HT1080 (cell line): ENCODE results near the gene SHANK1. TPM values are rescaled to one million over a fixed set of nuclear protein-coding genes. Genes with fewer than 3 reads are reported as not detected.
"Not testable (repeated sequence)": the region's sequence is repeated elsewhere in the genome, so short reads cannot be mapped to it uniquely, and the experiment has no call there.

Source experiments
- DNase-seq: peaks from one replicate; pipeline ENCODE4 v3.0.0-alpha.2; 2015; ENCODE audit warnings: low read depth
- polyA plus RNA-seq, 2 experiments: library from polyadenylated mRNA; depleted of rRNA; stranded (reverse); fragments of >200 nt; gene quantifications; 2 replicates each; pipeline ENCODE4 v1.2.3, GENCODE V29; 2015
- total RNA-seq: library from RNA; depleted of rRNA; stranded (reverse); fragments of >200 nt; shearing (Covaris generic); gene quantifications from 2 replicates; pipeline ENCODE4 v1.2.3, GENCODE V29; 2014; rRNA removed

Gene SHANK1
- 9.3 and 10.5 TPM in 2 replicates for total RNA-seq
- polyA plus RNA-seq (2015; cell fraction: cytosol; rRNA removed) = 4.8 and 6.2 TPM in 2 replicates
- 7.6 and 11.7 TPM in 2 replicates for polyA plus RNA-seq (2015; cell fraction: nucleus; rRNA removed)

DNA sequence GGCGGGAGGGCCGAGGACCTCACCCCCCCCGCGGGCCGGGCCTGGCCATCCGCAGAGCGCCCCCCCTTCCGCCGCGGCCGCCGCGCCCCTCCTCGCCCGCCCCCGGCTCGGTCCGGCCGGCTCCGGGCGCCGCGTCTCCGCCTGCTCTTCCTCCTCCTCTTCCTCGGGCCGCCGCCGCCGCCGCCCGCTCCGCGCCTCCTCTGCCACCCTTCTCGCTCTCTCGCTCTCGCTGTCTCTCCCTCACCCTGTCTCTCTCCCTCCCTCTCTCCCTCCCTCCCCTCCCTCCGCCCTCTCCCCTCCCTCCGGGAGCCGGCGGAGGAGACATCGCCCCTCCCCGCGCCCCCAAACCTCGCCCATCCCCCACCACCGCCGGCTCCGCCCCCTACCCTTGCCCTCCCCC is at the start of gene SHANK1:
Gene SHANK1, minus strand, starts transcription at position 237 of the 400 bp plus-strand sequence. CDS start 2,883 bp downstream, outside the sequence.
- DNase-seq = no peak

DNA sequence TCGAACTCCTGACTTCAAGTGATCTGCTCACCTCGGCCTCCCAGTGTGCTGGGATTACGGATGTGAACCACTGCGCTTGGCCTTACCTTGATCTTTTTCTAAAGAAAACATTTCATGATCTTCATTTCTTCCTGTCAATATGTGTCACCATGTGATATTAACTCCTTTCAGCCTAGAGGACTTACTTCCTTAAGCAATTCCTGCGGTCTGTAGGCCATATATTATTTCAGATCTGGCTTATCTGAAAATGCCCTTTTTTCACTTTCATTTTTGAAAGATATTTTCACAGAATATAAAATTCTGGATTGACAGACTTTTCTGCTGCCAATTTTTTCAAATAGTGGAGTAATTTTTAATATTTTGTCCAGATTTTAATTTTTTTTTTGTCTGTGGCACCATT is 48.7 kb upstream of the SHANK1 start:
- DNase-seq = no peak

DNA sequence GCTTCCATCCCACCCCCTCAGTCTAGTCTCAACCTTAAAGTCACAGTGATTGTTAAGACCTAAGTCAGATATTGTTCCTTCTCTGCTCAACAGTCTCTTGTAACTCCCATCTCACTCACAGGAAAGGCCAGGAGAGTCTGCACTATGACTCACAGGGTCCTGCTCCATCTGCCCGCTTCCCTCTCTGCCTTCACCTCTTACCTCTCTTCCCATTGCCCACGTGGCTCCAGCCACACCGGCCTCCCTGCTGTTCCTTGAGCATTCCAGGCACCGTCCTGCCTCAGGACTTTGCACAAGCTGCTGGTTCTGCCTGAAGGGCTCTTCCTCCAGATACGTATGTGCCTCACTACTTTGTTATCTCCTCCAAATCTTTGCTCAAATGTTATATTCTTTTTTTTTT is 47.7 kb upstream of the SHANK1 start:
- DNase-seq = peak; percentile 79

DNA sequence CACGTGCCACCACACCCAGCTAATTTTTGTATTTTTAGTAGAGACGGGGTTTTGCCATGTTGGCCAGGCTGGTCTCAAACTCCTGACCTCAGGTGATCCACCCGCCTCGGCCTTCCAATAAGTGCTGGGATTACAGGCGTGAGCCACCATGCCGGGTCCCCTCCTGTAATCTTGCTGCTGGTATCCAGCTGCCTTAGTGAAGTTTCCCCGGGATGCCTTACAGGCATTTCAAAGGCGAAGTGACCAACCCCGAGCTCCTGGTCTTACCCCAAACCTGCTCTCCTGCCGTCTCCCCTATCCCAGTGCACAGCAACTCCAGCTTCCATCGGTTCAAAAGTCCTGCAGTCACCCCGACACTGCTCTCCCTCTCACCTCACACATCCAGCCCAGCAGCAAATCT is 47.1 kb upstream of the SHANK1 start:
- not testable (repeated sequence) for DNase-seq

DNA sequence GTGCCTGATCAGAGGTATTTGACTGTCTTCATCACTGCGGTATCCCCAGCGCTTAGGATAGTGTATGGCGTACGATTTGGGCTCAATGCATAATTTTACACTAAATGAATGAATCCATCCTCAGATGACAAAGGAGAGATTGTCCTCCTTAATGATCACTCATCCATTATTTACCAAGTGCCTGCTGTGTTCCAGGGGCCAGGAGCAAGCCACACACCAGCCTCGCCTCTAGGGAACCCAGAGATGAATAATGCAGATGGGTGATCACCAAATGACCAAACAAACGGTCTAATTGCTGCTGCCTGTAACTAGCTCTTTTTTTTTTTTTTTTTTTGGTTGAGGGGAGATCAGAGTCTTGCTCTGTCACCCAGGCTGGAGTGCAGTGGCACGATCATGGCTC is 44.8 kb upstream of the SHANK1 start:
- DNase-seq = no peak

DNA sequence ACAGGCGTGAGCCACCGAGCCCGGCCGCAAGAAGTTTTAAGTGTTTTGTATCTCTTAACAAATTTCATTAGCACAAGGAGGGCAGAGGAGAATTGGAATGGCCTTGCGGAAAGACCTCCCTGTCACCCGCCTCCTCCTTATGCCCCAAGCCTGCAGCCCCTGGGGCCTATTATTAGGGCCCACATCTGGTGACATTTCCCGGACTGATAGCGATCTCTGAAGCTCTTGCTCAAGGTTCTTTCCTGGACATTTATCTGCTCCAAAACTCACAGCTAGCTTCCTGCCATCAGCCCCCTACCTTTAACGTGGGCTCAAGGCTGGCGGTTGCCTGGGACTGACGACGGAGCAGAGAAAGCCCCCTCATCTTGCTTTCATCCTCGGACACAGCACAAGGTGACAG is 43.9 kb upstream of the SHANK1 start:
- not testable (repeated sequence) for DNase-seq

DNA sequence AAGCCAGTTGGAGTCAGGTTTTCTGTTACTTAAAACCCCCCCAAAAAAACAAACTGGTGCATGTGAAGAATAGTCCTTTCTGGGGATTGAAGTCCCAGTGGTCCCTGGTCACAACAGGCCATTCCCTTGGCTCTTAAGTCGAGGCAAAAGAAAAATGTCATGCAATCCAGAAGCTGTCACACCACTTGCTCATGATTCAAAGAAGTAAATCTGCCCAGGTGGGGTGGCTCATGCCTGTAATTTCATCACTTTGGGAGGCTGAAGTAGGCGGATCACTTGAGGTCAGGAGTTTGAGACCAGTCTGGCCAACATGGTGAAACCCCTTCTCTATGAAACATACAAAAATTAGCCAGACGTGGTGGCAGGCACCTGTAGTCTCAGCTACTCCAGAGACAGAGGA is 41.9 kb upstream of the SHANK1 start:
- DNase-seq = not testable (repeated sequence)

DNA sequence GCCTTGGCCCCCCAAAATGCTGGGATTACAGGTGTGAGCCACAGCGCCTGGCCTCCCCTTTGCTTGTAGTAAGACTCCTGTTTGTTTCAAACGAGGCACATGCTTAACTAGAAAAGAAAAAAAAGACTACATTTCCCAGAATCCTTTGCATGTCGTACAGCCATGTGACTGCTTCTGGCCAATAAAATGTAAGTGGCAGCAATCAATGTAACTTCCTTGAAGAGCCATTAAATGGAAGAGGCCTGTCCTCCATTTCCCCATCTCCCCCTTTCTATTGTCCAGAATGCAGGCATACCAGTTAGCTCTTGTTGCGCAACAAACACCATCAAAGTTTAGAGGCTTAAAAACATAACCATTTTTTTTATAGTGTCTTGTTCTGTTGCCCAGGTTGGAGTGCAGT is 40.3 kb upstream of the SHANK1 start:
- DNase-seq = peak; percentile 75

DNA sequence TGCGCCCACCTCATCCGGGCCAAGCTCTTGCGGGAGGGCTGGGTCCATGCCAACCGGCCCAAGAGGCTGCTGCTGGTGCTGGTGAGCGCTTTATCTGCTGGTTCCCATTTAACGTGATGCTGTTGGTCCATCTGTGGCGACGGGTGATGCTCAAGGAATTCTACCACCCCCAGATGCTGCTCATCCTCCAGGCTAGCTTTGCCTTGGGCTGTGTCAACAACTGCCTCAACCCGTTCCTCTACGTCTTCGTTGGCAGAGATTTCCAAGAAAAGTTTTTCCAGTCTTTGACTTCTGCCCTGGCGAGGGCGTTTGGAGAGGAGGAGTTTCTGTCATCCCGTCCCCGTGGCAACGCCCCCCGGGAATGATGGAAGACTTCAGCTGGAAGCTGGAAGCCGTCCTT is 39.5 kb upstream of the SHANK1 start:
- not testable (repeated sequence) for DNase-seq

DNA sequence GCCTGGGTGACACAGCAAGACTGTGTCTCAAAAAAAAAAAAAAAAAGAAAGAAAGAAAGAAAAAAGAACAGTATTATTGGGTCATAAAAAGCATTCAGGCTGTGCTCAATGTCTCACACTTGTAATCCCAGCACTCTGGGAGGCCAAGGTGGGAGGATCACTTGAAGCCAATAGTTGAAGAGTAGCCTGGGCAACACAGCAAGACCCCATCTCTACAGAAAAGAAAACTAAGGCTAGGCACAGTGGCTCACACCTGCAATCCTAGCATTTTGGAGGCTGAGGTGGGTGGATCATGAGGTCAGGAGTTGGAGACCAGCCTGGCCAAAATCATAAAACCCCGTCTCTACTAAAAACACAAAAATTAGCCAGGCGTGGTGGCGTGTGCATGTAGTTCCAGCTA is 38.0 kb upstream of the SHANK1 start:
- DNase-seq = not testable (repeated sequence)

DNA sequence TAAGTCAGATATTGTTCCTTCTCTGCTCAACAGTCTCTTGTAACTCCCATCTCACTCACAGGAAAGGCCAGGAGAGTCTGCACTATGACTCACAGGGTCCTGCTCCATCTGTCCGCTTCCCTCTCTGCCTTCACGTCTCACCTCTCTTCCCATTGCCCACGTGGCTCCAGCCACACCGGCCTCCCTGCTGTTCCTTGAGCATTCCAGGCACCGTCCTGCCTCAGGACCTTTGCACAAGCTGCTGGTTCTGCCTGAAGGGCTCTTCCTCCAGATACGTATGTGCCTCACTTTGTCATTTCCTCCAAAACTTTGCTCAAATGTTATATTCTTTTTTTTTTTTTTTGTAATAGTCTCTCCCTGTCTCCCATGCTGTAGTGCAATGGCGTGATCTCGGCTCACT is 36.6 kb upstream of the SHANK1 start:
- DNase-seq = peak; percentile 70

DNA sequence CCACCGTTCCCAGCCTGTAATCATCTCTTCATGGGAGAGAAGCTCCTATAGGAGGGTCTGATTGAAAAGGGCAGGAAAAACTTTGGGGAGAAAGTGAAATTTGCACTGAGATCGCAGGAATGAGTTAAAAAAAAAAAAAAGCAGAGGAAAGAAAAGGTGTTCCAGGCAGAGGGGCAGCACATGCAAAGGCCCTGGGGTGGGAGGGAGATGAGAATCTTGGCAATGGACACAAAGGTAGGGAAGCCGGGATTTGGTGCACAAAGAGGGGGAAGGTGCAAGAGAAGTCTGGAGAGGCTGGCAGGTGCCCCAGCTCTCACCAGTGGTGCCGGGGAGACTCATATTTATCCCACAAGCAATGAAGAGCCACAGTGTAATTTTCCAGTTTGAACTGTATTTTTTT is 34.3 kb upstream of the SHANK1 start:
- no peak for DNase-seq

DNA sequence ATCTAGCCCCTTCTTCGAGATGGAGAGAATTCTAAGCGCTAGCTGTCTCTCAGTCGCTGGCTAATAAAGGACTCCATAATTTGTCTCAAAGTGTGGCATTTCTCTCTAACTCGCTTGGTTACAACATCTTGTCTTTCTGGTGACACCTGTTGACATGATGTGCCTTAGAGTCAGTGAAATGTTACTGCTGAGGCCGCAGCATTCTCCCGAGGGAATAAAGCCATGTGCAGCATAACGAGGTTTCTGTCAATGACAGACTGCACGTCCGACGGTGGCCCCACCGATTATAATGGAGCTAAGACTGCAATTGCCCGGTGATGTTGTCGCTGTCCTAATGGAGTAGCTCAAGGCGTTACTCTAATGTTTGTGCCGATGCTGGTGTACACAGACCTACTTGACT is 30.4 kb upstream of the SHANK1 start:
- no peak for DNase-seq

DNA sequence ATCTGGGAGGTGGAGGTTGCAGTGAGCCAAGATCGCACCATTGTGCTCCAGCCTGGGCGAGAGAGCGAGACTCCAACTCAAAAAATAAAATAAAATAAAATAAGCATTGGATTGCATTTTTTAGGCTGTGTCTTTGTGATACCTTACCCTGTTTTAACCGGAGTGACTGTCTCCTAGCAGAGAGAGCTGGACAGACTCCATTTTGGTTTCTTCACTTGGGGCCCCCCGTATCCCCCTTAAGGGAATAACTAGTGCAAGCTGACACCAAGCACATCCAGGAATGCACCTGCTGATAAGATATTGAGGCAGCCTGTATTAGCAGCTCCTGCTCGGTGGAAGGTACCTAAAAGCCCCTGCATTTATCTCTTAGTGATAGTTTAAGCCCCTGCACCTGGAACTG is 29.9 kb upstream of the SHANK1 start:
- DNase-seq = no peak

DNA sequence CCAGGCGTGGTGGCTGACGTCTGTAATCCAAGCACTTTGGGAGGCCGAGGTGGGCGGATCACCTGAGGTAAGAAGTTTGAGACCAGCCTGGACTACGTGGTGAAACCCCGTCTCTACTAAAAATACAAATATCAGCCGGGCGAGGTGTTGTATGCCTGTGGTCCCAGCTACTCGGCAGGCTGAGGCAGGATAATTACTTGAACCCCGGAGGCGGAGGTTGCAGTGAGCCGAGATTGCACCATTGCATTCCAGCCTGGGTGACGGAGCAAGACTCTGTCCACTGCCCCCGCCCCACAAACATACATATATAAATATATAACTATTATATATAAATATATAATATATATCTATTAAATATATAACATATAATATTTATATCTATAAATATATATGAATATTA is 27.5 kb upstream of the SHANK1 start:
- not testable (repeated sequence) for DNase-seq

DNA sequence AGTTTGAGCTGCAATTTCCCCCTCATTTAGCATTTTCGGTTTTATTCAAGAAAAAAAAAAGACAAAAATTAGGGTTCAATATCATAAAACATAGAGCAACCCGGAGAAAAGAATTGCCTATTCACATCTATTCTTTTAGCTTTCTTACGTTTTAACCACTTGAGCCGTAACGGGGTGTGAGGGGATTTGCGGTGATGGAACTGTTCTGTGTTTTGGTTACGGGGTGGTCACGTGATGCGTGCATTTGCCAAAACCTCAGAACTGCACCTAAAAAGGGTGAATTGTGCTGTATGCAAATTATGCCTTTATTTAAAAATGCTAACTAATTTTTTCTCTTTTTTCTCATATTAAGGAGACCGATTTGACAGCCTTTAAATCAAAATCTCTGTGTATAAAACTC is 25.6 kb upstream of the SHANK1 start:
- DNase-seq = no peak

DNA sequence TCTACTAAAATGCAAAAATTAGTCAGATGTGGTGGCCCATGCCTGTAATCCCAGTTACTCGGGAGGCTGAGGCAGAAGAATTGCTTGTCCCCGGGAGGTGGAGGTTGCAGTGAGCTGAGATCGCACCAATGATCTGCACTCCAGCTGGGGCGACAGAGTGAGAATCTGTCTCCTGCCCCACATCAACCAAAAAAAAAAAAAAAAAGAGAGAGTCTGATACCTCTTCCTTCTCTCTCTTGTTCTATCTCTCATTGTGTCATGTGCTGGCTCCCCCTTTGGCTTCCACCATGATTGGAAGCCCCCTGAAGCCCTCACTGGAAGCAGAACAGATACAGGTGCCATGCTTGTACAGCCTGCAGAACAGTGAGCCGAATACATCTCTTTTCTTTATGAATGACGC is 23.9 kb upstream of the SHANK1 start:
- no peak for DNase-seq

DNA sequence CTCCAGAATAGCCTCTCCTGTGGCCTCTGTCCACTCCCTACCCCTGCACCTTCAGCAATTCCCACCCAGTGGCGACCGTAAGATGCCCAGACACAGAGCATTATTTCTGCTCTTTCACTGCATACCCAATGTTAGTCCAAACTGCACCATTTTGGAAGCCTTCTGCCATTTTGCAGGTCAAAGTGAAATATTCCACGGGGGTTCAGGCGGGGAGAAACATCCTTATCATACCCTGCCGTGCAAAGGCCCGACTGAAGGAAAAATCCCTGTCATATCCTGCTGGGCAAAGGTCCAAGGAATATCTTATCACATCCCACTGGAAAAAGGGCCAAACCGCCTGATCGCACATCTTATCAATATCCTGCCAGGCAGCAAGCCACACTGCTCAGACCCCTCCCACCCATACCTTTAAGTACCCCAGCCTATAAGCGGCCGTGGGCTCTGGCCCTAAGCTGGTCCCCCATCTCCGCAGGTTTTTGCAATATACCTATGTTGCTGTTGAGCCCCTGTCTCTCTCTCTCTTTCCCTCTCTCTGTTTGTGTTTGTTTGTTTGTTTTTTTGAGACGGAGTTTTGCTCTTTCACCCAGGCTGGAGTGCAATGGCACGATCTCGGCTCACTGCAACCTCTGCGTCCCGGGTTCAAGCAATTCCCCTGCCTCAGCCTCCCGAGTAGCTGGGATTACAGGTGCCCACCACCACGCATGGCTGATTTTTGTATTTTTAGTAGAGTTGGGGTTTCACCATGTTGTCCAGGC is 21.8 kb upstream of the SHANK1 start:
- DNase-seq = no peak

DNA sequence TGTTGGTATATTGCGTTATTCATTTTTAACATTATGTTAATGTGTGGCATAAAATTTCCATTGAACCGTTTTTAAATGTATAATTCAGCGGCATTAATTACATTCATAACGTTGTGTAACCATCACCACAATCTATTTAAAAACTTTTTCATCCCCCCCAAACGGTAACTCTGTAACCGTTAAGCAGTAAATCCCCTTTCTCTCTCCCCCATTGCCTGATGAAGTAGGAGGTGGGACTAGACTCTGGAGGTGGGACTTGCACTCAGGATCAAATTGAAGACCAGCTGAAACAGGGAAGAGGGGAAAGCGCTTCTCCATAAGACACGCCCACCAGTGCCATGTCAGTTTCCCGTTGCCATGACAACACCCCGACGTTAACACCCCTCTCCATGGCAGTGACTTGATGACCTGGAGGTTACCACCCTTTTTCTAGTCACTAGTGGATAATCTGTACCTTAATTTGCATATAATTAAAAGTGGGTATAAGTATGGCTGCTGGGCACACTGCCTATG is 20.4 kb upstream of the SHANK1 start:
- DNase-seq = no peak

DNA sequence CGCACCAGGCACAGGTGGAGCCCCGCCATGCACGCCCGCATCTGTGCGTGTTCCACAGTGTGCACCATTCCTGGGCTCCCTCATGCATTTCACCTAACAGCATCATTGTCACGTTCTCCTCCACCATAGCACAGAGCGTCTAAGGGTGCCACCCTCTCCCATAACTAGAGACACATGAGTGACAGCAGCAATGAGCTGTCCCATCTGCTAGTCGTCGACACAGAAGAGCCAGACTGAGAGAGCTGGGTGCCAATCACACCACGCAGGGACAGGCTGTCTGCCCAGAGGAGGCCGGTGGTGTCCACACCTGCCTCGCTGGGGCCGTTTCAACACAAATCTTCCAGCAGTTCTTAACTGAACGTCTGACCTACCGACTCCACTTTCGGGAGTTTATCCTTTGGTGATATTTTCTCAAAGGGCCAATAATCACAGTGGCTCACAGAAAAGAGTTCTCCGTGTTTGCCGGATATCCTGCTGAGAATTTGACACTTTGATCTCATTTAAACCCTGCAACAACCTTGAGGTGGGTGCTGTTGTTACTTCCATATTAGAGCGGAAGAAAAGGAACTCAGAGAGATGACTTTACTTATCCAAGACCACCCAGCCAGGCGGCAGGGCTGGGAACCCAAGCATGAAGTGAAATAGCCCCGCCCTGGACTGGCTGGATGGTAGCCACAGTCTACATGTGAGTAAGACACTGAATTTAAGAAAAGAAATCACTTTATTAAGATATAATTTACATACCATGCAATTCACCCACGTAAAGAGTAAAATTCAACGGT is 19.7 kb upstream of the SHANK1 start:
- DNase-seq = no peak

DNA sequence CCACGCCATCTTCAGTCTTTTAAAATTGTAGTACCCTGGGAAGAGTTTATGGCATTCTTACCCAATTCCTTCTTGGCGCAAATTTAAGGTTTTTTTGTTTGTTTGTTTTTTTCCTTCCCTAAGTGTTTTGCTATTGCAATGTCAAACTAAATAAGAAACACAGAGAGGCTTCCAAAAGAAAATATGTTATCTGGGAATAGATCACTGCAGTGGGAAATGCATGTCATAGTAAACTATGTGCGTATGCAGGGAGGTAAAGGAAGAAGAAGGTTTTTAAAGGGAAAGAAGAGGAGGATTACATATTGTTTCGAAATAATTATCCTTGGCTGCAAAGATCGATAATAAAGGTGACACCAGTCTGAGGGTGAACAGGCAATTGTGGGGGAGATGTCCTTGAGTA is 16.7 kb upstream of the SHANK1 start:
- no peak for DNase-seq

DNA sequence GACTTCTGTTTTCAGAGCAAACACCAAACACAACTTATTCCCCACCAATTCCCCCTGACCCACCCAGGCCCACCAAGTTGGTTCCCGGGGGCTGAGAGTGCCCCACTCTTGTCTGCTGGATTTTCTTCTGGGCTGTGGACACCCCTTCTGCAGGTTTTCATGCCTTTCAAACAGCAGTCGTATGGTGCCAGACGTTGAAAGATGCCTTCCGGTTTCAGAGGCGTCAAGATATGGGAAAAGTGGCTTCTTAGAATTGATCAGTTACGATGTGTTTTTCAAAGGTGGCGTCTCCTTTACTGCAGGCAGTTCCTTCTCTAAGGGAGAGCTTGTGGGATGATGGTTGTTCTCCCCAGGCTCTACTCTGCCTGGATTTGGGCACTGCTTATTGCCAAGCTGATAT is 16.3 kb upstream of the SHANK1 start:
- no peak for DNase-seq
